RWPE1 (cell line): Measurements from ENCODE around the gene BRCA1.

Experiments used
- CTCF ChIA-PET: fragments of 350-600 bp; sonication (Branson Sonifier 250); formaldehyde crosslinking; extraction: SDS; loops from one replicate; lab custom pipeline; 2021; lab: Yijun Ruan, JAX
- POLR2A ChIA-PET: fragments of 400-600 bp; formaldehyde crosslinking; extraction: SDS; loops from one replicate; lab custom pipeline; 2020; ENCODE audit warnings: antibody characterized with exemption; ENCODE audit not compliant: low non-redundant PET; lab: Yijun Ruan, JAX
- DNase-seq: peaks from one replicate; pipeline ENCODE4 v3.0.0; 2012; ENCODE audit warnings: low spot score
- H3K27ac ChIP-seq: fragments of 450-650 bp; 2 replicates; pipeline ENCODE4 v1.5.1; 2017
- TF ChIP-seq, protein P1 (sequence below): fragments of 450-650 bp; conservative IDR thresholded peaks from 2 replicates; pipeline ENCODE4 v1.5.1; 2017; ENCODE audit warnings: low read depth, mild to moderate bottlenecking

BRCA1 gene

DNA sequence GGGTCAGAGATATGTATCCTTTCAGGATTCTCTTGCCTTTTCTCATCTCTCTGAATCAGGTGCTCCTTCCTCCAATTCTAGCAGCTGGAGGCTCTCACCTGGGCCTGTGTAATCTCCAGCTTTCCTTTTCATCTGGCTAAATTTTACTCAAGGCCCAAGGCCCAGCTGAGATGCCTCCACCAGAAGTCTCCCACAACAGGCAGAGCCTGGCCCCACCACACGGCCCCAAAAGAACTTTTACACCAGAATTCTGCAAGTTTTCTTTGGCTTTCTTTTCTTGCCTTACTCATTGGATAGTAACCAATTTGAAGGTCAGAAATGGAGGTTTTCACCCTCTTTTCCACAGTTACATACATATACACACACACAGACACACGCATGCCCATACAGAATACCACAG is 85.5 kb downstream of the BRCA1 start:
- TF ChIP-seq, protein P1, sequence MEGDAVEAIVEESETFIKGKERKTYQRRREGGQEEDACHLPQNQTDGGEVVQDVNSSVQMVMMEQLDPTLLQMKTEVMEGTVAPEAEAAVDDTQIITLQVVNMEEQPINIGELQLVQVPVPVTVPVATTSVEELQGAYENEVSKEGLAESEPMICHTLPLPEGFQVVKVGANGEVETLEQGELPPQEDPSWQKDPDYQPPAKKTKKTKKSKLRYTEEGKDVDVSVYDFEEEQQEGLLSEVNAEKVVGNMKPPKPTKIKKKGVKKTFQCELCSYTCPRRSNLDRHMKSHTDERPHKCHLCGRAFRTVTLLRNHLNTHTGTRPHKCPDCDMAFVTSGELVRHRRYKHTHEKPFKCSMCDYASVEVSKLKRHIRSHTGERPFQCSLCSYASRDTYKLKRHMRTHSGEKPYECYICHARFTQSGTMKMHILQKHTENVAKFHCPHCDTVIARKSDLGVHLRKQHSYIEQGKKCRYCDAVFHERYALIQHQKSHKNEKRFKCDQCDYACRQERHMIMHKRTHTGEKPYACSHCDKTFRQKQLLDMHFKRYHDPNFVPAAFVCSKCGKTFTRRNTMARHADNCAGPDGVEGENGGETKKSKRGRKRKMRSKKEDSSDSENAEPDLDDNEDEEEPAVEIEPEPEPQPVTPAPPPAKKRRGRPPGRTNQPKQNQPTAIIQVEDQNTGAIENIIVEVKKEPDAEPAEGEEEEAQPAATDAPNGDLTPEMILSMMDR = no peak
- no peak overlapping the region for H3K27ac ChIP-seq
- ChIA-PET POLR2A (no interaction called here), CTCF (interaction anchor here (0.6 kb wide), 2 partner anchors 89 to 726 kb away, joined by 3 read pairs; no protein-coding TSS in a partner anchor)
- DNase-seq = no peak

DNA sequence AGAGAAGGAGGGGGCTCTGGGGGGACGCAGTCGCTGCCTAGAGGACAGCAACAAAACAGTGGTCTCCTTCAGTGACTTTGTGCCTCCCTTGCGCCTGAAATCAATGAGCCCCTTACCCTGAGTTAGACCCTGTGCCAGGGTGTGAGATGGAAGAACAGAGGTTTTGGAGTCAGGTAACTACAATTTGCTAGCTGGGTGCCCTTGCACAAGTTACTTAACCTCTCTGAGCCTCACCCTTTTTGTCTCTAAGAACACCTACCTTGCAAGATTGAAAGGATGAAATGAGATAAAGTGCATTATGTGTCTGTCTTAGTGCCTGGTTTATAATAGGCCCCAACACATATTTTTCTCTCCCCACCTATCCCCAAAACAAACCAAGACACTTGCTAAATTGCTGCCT is 90.3 kb downstream of the BRCA1 start:
- no peak overlapping the region for H3K27ac ChIP-seq
- TF ChIP-seq, protein P1 = no peak
- ChIA-PET POLR2A (no interaction called here), CTCF (no interaction called here)
- DNase-seq = no peak

DNA sequence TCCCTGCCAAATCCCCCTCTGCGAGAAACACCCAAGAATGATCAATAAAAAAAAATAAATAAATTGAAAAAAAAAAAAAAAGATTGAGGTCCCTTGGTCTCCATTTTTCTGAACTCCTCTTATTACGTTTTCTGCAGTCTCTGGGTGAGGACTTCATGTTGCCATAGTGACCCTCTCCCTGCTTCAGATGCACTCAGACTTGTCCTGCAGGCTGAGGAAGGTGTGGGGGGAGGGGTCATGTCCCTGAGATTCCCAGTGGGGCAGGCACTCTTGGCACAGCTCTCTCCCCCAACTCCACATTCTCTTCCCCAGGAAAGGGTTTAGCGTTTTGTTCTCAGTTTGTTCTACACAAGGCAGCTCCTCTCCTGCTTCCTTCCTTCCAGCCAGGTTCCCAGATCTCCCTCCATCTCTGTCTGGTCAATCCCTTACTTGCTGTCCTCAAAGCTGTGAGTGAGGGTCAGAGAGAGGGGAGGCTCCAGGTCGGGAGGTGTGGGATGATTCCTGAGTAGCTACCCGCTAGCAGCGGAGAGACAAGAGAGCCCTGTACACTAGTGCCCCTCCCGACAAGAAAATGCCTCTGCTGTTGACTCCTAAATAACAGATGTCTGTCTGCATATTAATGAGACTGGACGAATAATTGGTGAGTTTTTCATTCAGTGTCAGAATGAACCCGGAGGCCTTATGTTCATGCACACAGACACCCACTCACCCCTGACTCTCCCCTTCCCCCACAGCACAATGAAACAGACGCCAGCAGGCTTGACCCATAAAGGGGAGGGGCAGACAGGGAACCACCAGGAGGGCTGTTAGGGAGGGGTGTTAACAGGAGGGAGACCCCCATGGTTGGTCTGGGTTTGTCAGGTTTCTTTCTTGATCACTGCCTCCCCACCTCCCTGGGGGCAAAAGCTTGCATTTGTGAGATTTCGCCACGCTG is 90.9 kb downstream of the BRCA1 start:
- TF ChIP-seq, protein P1 = no peak
- ChIA-PET CTCF (interaction anchor here (0.6 kb wide), 1 partner anchor 10 kb away, joined by 3 read pairs; no protein-coding TSS in a partner anchor), POLR2A (no interaction called here)
- no peak overlapping the region for H3K27ac ChIP-seq
- DNase-seq = no peak

DNA sequence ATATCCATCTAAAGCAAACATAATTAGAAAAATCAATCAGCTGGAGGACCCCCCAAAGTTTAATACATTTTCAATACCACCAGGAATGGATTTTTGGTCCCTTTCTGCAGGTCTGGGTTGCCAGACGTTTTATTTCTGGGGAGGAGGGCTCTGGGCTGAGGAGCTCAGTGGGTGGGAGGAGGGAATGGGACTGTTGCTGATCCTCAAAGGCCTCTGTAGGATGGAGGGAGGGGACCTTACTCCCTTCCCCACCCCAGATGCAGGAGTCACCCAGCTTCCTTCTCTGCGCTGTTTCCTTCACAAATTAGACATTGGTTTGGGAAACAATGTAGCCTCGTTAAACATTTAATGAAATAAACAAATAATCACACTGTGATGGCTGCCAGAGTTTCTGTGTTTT is 93.5 kb downstream of the BRCA1 start:
- CTCF ChIA-PET = interaction anchor here (0.5 to 0.6 kb wide), 4 partner anchors 22 to 1311 kb away, joined by 3 to 4 read pairs (median 4); no protein-coding TSS in a partner anchor
- POLR2A ChIA-PET = no interaction called here
- TF ChIP-seq, protein P1 = no peak
- DNase-seq = no peak
- no peak overlapping the region for H3K27ac ChIP-seq

DNA sequence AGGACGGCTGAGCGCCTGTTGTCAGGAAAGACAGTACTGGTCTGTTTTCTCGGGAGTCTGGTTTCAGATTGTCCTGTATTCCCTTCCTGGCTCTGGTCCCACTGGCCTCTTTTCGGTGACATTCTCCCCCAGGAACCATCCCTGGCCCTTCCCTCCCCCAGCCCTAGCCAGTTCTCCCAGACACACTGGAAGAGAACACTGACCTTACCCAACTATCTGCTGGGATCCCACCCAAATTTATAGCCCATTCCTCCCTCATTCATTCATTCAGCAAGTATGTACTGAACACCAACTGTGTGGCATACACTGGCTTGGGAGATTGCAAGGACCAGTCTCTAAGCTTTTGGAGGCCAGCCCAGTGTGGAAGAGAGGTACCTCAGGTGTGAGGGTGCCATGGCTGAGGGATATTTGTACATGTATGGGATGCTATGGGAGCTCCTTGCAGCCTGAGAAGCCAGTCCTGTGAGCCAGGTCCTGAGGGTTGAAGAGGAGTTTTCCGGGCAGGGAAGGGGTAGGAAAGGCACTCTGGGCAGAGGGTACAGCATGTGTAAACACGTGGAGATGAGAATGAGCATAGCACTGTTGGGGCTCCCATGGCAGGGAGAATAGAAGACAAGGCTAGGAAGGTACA is 94.9 kb downstream of the BRCA1 start:
- POLR2A ChIA-PET = no interaction called here

More for the DNA sequence above, 94.9 kb downstream of the BRCA1 start:
- no peak for DNase-seq
- H3K27ac ChIP-seq = no peak overlapping the region
- TF ChIP-seq, protein P1 = no peak
- CTCF ChIA-PET = interaction anchor here (0.7 kb wide), 2 partner anchors 64 to 303 kb away, joined by 3 read pairs; no protein-coding TSS in a partner anchor
